HepG2 (cell line): ENCODE data around the gene BATF2. TPM values are rescaled to one million over a fixed set of nuclear protein-coding genes. Genes with fewer than 3 reads are reported as not detected.

Experiments
- ATF7 ChIP-seq, 2 experiments: fragments of 450-650 bp in 1 of 2; sonication (generic) in 1 of 2; formaldehyde crosslinking in 1 of 2; IDR thresholded peaks; 2 replicates each; pipeline versions ENCODE4 v1.4.0 to v1.6.1; 2016 to 2020; ENCODE audit warnings: antibody characterized with exemption in 1 of 2, mild to moderate bottlenecking in 1 of 2, missing genetic modification reagents in 1 of 2
- BORCS8-MEF2B ChIP-seq: sonication (generic); formaldehyde crosslinking; IDR thresholded peaks from 2 replicates; pipeline ENCODE4 v1.8.0; 2022; ENCODE audit warnings: mild to moderate bottlenecking, missing genetic modification reagents
- CAMTA2 ChIP-seq: sonication (generic); formaldehyde crosslinking; IDR thresholded peaks from 2 replicates; pipeline ENCODE4 v1.4.0; 2020; ENCODE audit warnings: mild to moderate bottlenecking, missing genetic modification reagents, borderline replicate concordance
- CBX2 ChIP-seq, 2 experiments: fragments of 200-600 bp in 1 of 2; sonication (generic); formaldehyde crosslinking in 1 of 2; IDR thresholded peaks; 2 replicates each; pipeline versions ENCODE4 v1.7.0 to v1.8.1; 2018 to 2022; ENCODE audit warnings: low read depth in 2 of 2, low read length in 1 of 2, mild to moderate bottlenecking in 1 of 2, missing genetic modification reagents in 1 of 2
- CHD4 ChIP-seq: fragments of 200-600 bp; sonication (generic); IDR thresholded peaks from 2 replicates; pipeline ENCODE4 v1.7.0; 2017; ENCODE audit warnings: mild to moderate bottlenecking, low read length, borderline replicate concordance
- HNF1B ChIP-seq: sonication (generic); formaldehyde crosslinking; IDR thresholded peaks from 2 replicates; pipeline ENCODE4 v1.5.1; 2020; ENCODE audit warnings: mild to moderate bottlenecking, moderate library complexity, missing genetic modification reagents
- HOXD1 ChIP-seq: sonication (generic); formaldehyde crosslinking; IDR thresholded peaks from 2 replicates; pipeline ENCODE4 v1.5.0; 2020; ENCODE audit warnings: missing genetic modification reagents
- KMT2B ChIP-seq: IDR thresholded peaks from 2 replicates; pipeline ENCODE4 v1.6.1; 2016; ENCODE audit warnings: missing genetic modification reagents, missing compliant biosample characterization
- MAZ ChIP-seq, 2 experiments: sonication (generic) in 1 of 2; formaldehyde crosslinking in 1 of 2; IDR thresholded peaks; 2 replicates each; pipeline versions ENCODE4 v1.5.0 to v1.6.1; 2012 to 2020; ENCODE audit warnings: low read depth in 2 of 2, mild to moderate bottlenecking in 2 of 2, borderline replicate concordance in 1 of 2, improper control_type of control experiment in 1 of 2, low read length in 1 of 2, missing genetic modification reagents in 1 of 2, moderate library complexity in 1 of 2
- MBNL3 ChIP-seq: fragments of 250-450 bp; sonication (Bioruptor Pico); conservative IDR thresholded peaks from 2 replicates; pipeline ENCODE4 v1.8.0; 2022; ENCODE audit warnings: mild to moderate bottlenecking, inconsistent platforms
- NFIB ChIP-seq: sonication (generic); formaldehyde crosslinking; IDR thresholded peaks from 2 replicates; pipeline ENCODE4 v1.9.0; 2021; ENCODE audit warnings: missing genetic modification reagents, mild to moderate bottlenecking, borderline replicate concordance
- NONO ChIP-seq, 2 experiments: fragments of 450-650 bp in 1 of 2; sonication (generic) in 1 of 2; formaldehyde crosslinking in 1 of 2; IDR thresholded peaks in 1 of 2; conservative IDR thresholded peaks in 1 of 2; 2 replicates each; pipeline versions ENCODE4 v1.6.1 to v1.8.0; 2017 to 2022; ENCODE audit warnings: mild to moderate bottlenecking in 1 of 2, missing genetic modification reagents in 1 of 2, moderate library complexity in 1 of 2
- RERE ChIP-seq: IDR thresholded peaks from 2 replicates; pipeline ENCODE4 v1.6.1; 2016; ENCODE audit warnings: low read depth, missing genetic modification reagents, missing compliant biosample characterization
- SRSF9 ChIP-seq: fragments of 200-400 bp; formaldehyde crosslinking; IDR thresholded peaks from 2 replicates; pipeline ENCODE4 v1.6.1; 2018; ENCODE audit warnings: borderline replicate concordance, mild to moderate bottlenecking, low read depth, low read length; ENCODE audit not compliant: insufficient read depth, poor library complexity, severe bottlenecking
- ZBTB3 ChIP-seq: sonication (generic); formaldehyde crosslinking; IDR thresholded peaks from 2 replicates; pipeline ENCODE4 v1.4.0; 2020; ENCODE audit warnings: low read depth, mild to moderate bottlenecking, moderate library complexity, missing genetic modification reagents, borderline replicate concordance
- ZNF503 ChIP-seq: sonication (generic); formaldehyde crosslinking; IDR thresholded peaks from 2 replicates; pipeline ENCODE4 v1.4.0; 2020; ENCODE audit warnings: missing genetic modification reagents
- polyA plus RNA-seq, 8 experiments: library from polyadenylated mRNA; depleted of rRNA in 3 of 8; stranded (reverse) in 7 of 8; unstranded in 1 of 8; fragments of >200 nt; fragmentation: Illumina TruSeq in 4 of 8; extraction: Trizol in 4 of 8; gene quantifications; 2 replicates each; pipeline versions ENCODE4 v1.2.1 to v1.2.3, GENCODE V29; 2011 to 2016; ENCODE audit warnings: low read depth in 4 of 8, missing spikeins in 1 of 8, mixed read lengths in 1 of 8; ENCODE audit not compliant: insufficient read depth in 1 of 8
- total RNA-seq, 5 experiments: library from RNA; depleted of rRNA; stranded (reverse); fragments of >200 nt; fragmentation: Illumina TruSeq; extraction: Trizol; gene quantifications; 2 replicates each; pipeline ENCODE4 v1.2.3, GENCODE V29; 2016; ENCODE audit warnings: low read depth in 1 of 5

The BATF2 gene
- total and polyA plus RNA-seq, 2 of the 13 experiments (the other 11 are each of a cell fraction or from before 2014, with no cell fraction given), result 2.8 to 3.9 TPM

- no peak for TF ChIP-seq RERE
- peak; percentile 69; the same call in 1 of the 2 replicates for TF ChIP-seq HNF1B
- no peak for TF ChIP-seq SRSF9
- TF ChIP-seq CAMTA2 (CRISPR knock-in tag), result 0 out of 2 replicates have a peak, but pooled peaks have one; percentile 79
- TF ChIP-seq CBX2 (IDR thresholded peaks at IDR 0.05; ENCODE audit: low read depth, low read length), result no peak
- no peak for TF ChIP-seq CBX2 (CRISPR knock-in tag; IDR thresholded peaks at IDR 0.05; ENCODE audit: low read depth)
- TF ChIP-seq BORCS8-MEF2B, result 0 out of 2 replicates have a peak, but pooled peaks have one; percentile 28
- 0 out of 2 replicates have a peak, but pooled peaks have one; percentile 37 for TF ChIP-seq MAZ (IDR thresholded peaks at IDR 0.05; ENCODE audit: borderline replicate concordance, low read depth, low read length)
- TF ChIP-seq MAZ (CRISPR knock-in tag; IDR thresholded peaks at IDR 0.05; ENCODE audit: low read depth), result no peak
- TF ChIP-seq ZBTB3 (CRISPR knock-in tag), result no peak
- TF ChIP-seq CHD4, result peak; percentile 43; the same call in 1 of the 2 replicates
- no peak for TF ChIP-seq ATF7 (IDR thresholded peaks at IDR 0.05)
- no peak for TF ChIP-seq ATF7 (CRISPR knock-in tag; IDR thresholded peaks at IDR 0.05)
- TF ChIP-seq MBNL3, result no peak
- peak; percentile 55; the same call in 1 of the 2 replicates for TF ChIP-seq KMT2B (CRISPR knock-in tag)
- no peak for TF ChIP-seq NONO (IDR thresholded peaks at IDR 0.05)
- 0 out of 2 replicates have a peak, but pooled peaks have one; percentile 38 for TF ChIP-seq NONO (CRISPR knock-in tag; conservative IDR thresholded peaks at IDR 0.05)
- peak; percentile 73; the same call in 1 of the 2 replicates for TF ChIP-seq HOXD1 (CRISPR knock-in tag)
- 0 out of 2 replicates have a peak, but pooled peaks have one; percentile 42 for TF ChIP-seq ZNF503 (CRISPR knock-in tag)
- TF ChIP-seq NFIB (CRISPR knock-in tag), result no peak
Measured at GRCh38 chr11:65027213-65028067, 30.7 kb upstream of the BATF2 start, which contains the start of gene SNX15 (continued).
